ENCODE results near the gene PFN2. TPM values are rescaled to one million over a fixed set of nuclear protein-coding genes. Genes with fewer than 3 reads are reported as not detected.

PFN2 gene
- total and polyA plus RNA-seq, 2 experiments from 2014 or later: 152 to 172 TPM

- DNase-seq (ENCODE audit: low spot score): peak; percentile 13
- Histone ChIP-seq H3K9me3 (ENCODE audit: low read depth) (no peaks in the 10 kb centered on the region), H3K4me1 (ENCODE audit: insufficient read depth) (no peaks in the 10 kb centered on the region), H3K27me3 (no peaks in the 10 kb centered on the region), H3K9me2 (replicated peaks; ENCODE audit: insufficient read depth) (no peaks in the 10 kb centered on the region), H4K20me1 (ENCODE audit: insufficient read depth, poor library complexity, severe bottlenecking) (no peaks in the 10 kb centered on the region), H3K36me3 (replicated peaks; ENCODE audit: insufficient read depth, low read depth) (no peaks in the 10 kb centered on the region), H3K79me2 (peaks cover 3% of the 10 kb centered on the region), H3K4me2 (no peak overlapping the region), H3K27ac (no peak overlapping the region), H3K4me3 (no peak overlapping the region), H2AFZ (no peak overlapping the region)
- TF ChIP-seq CTCF (IDR thresholded peaks at IDR 0.05; ENCODE audit: poor library complexity) (no peak), EZH2 (IDR thresholded peaks at IDR 0.05; ENCODE audit: borderline replicate concordance) (no peak), EZH2phosphoT487 (IDR thresholded peaks at IDR 0.05; ENCODE audit: low read depth, severe bottlenecking, unreplicated experiment) (no peak)
Observed at GRCh38 chr3:149934524-149934923, 36.2 kb downstream of the PFN2 start.

- no peaks in the 10 kb centered on the region for H3K9me2 ChIP-seq (replicated peaks; ENCODE audit: insufficient read depth)
- H4K20me1 ChIP-seq (ENCODE audit: insufficient read depth, poor library complexity, severe bottlenecking): no peaks in the 10 kb centered on the region
- no peaks in the 10 kb centered on the region for H3K36me3 ChIP-seq (replicated peaks; ENCODE audit: insufficient read depth, low read depth)
- H3K4me1 ChIP-seq (ENCODE audit: insufficient read depth): no peaks in the 10 kb centered on the region
- H3K4me3 ChIP-seq: no peak overlapping the region
- peaks cover 3% of the 10 kb centered on the region for H3K79me2 ChIP-seq
- no peaks in the 10 kb centered on the region for H3K27me3 ChIP-seq
- no peak for DNase-seq (ENCODE audit: low spot score)
- H3K27ac ChIP-seq: no peak overlapping the region
- TF ChIP-seq EZH2phosphoT487 (IDR thresholded peaks at IDR 0.05; ENCODE audit: low read depth, severe bottlenecking, unreplicated experiment): no peak
- TF ChIP-seq EZH2 (IDR thresholded peaks at IDR 0.05; ENCODE audit: borderline replicate concordance): no peak
- no peak for TF ChIP-seq CTCF (IDR thresholded peaks at IDR 0.05; ENCODE audit: poor library complexity)
- no peak overlapping the region for H2AFZ ChIP-seq
- H3K9me3 ChIP-seq (ENCODE audit: low read depth): no peaks in the 10 kb centered on the region
- H3K4me2 ChIP-seq: no peak overlapping the region
Observed at GRCh38 chr3:149933858-149934257, 36.8 kb downstream of the PFN2 start.

GRCh38 chr3:149933008-149933407 is 37.7 kb downstream of the PFN2 start:
- no peak overlapping the region for H2AFZ ChIP-seq
- H3K4me2 ChIP-seq: no peak overlapping the region
- no peak for TF ChIP-seq CTCF (IDR thresholded peaks at IDR 0.05; ENCODE audit: poor library complexity)
- TF ChIP-seq EZH2phosphoT487 (IDR thresholded peaks at IDR 0.05; ENCODE audit: low read depth, severe bottlenecking, unreplicated experiment): no peak
- no peak for TF ChIP-seq EZH2 (IDR thresholded peaks at IDR 0.05; ENCODE audit: borderline replicate concordance)
- H3K9me2 ChIP-seq (replicated peaks; ENCODE audit: insufficient read depth): no peaks in the 10 kb centered on the region
- no peaks in the 10 kb centered on the region for H4K20me1 ChIP-seq (ENCODE audit: insufficient read depth, poor library complexity, severe bottlenecking)
- 100% methylated on average over 1 of the region's 1 CpG for WGBS (ENCODE audit: low lambda C conversion rate, missing lambda C conversion rate)
- H3K4me3 ChIP-seq: no peak overlapping the region
- peaks cover 3% of the 10 kb centered on the region for H3K79me2 ChIP-seq
- H3K36me3 ChIP-seq (replicated peaks; ENCODE audit: insufficient read depth, low read depth): no peaks in the 10 kb centered on the region
- DNase-seq (ENCODE audit: low spot score): no peak
- no peaks in the 10 kb centered on the region for H3K27me3 ChIP-seq
- no peaks in the 10 kb centered on the region for H3K4me1 ChIP-seq (ENCODE audit: insufficient read depth)
- H3K9me3 ChIP-seq (ENCODE audit: low read depth): no peaks in the 10 kb centered on the region
- H3K27ac ChIP-seq: no peak overlapping the region

- no peaks in the 10 kb centered on the region for H4K20me1 ChIP-seq (ENCODE audit: insufficient read depth, poor library complexity, severe bottlenecking)
- H3K36me3 ChIP-seq (replicated peaks; ENCODE audit: insufficient read depth, low read depth): peaks cover 3% of the 10 kb centered on the region
- 98% methylated on average over 3 of the region's 3 CpGs for WGBS (ENCODE audit: low lambda C conversion rate, missing lambda C conversion rate)
- H3K79me2 ChIP-seq: no peaks in the 10 kb centered on the region
- DNase-seq (ENCODE audit: low spot score): no peak
- no peak overlapping the region for H2AFZ ChIP-seq
- H3K4me3 ChIP-seq: no peak overlapping the region
- H3K9me2 ChIP-seq (replicated peaks; ENCODE audit: insufficient read depth): no peaks in the 10 kb centered on the region
- no peaks in the 10 kb centered on the region for H3K9me3 ChIP-seq (ENCODE audit: low read depth)
- no peaks in the 10 kb centered on the region for H3K4me1 ChIP-seq (ENCODE audit: insufficient read depth)
- no peak for TF ChIP-seq CTCF (IDR thresholded peaks at IDR 0.05; ENCODE audit: poor library complexity)
- no peak for TF ChIP-seq EZH2 (IDR thresholded peaks at IDR 0.05; ENCODE audit: borderline replicate concordance)
- no peaks in the 10 kb centered on the region for H3K27me3 ChIP-seq
- H3K4me2 ChIP-seq: no peak overlapping the region
- H3K27ac ChIP-seq: no peak overlapping the region
Observed at GRCh38 chr3:149920119-149920518, 50.6 kb downstream of the PFN2 start.

All from hepatocyte (in vitro differentiated cells).